Putamen (tissue), 1 donor: ENCODE data around the gene USP13.

Experiments used
- DNase-seq: peaks from one replicate; pipeline ENCODE4 v3.0.0-alpha.2; 2016; ENCODE audit warnings: low spot score

Gene USP13

GRCh38 chr3:179796421-179796820 lies 143.6 kb downstream of the USP13 start:
- DNase-seq, result no peak

- DNase-seq, result no peak
These were observed 144.4 kb downstream of the USP13 start for GRCh38 chr3:179797192-179797591.

- no peak for DNase-seq
These were observed 148.4 kb downstream of the USP13 start for GRCh38 chr3:179801263-179801662.

GRCh38 chr3:179801856-179802255 lies 149.0 kb downstream of the USP13 start:
- no peak for DNase-seq

- no peak for DNase-seq
These were observed 153.3 kb downstream of the USP13 start for GRCh38 chr3:179806177-179806576.

- no peak for DNase-seq
These were observed 154.7 kb downstream of the USP13 start for GRCh38 chr3:179807588-179807987.

GRCh38 chr3:179809639-179810038 lies 156.8 kb downstream of the USP13 start:
- no peak for DNase-seq

GRCh38 chr3:179811321-179812095 lies 158.7 kb downstream of the USP13 start:
- DNase-seq, result peak; percentile 34

- no peak for DNase-seq
These were observed 159.2 kb downstream of the USP13 start for GRCh38 chr3:179812096-179812382.

- DNase-seq, result no peak
These were observed 166.5 kb downstream of the USP13 start for GRCh38 chr3:179819379-179819778.

GRCh38 chr3:179822296-179822695 lies 169.5 kb downstream of the USP13 start:
- no peak for DNase-seq

GRCh38 chr3:179825527-179826246 lies 172.8 kb downstream of the USP13 start:
- no peak for DNase-seq

- no peak for DNase-seq
These were observed 173.4 kb downstream of the USP13 start for GRCh38 chr3:179826247-179826637.

GRCh38 chr3:179828738-179829137 lies 175.9 kb downstream of the USP13 start:
- DNase-seq, result no peak

- no peak for DNase-seq
These were observed 176.6 kb downstream of the USP13 start for GRCh38 chr3:179829401-179829800.

GRCh38 chr3:179832333-179832854 lies 179.6 kb downstream of the USP13 start:
- no peak for DNase-seq

- no peak for DNase-seq
These were observed 180.5 kb downstream of the USP13 start for GRCh38 chr3:179833294-179833693.

GRCh38 chr3:179837374-179837773 lies 184.5 kb downstream of the USP13 start:
- no peak for DNase-seq
